ENCODE results near the gene FBXW4. TPM values are rescaled to one million over a fixed set of nuclear protein-coding genes. Genes with fewer than 3 reads are reported as not detected.
"Not testable (repeated sequence)": the region's sequence is repeated elsewhere in the genome, so short reads cannot be mapped to it uniquely, and the experiment has no call there.

The FBXW4 gene
- total RNA-seq, 1 donor from 2014 or later = 37.1 TPM

GRCh38 chr10:101653536-101653935 is 41.4 kb downstream of the FBXW4 start:
- no peak for DNase-seq

DNA sequence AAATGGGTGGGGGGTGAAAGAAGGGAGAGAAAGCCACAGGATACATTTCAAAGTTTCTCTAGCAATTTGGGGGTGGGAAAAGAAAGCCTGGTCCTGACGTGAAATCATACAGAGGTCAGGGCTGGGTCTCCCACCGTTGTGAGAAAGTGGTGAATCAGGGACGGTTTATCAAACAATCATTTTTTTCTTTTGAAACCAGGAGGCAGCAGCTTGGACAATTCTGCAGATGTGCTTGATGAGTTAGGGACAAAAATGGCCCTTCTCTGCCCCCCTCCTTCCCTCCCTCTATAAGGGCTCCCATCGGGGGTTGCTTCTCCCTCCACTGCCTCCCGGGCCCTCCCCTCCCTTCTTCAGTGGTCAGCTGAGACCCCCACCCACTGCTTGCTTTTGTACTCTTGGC is 43.6 kb downstream of the FBXW4 start:
- DNase-seq = no peak

GRCh38 chr10:101650863-101651262 is 44.1 kb downstream of the FBXW4 start:
- DNase-seq = no peak

DNA sequence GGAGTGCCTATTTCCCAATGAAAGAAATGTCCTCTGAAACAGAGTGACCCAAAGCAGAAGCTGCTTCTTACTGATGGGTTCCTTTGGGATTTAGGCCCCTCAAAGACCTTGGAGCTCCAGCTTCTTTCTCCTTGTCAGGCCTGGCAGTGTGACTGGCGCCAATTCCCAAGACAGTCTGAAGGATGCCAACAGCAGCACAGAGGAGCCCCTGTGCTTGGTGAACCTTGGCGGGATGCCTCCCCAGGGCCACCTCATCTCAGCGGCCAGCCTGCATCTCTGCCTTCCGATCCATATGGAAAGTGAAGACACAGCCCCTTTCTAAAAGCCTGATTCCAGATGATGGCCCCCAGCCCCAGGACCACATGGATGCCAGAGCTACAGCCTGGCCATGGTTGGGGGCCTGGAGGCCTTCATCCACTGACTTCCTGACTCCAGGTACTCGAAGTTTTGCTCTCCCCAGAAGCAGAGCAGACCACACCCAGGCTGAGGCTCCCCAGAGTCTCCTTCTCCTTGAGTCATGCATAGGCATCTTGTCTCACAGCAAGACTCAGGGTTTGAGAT is 45.4 kb downstream of the FBXW4 start:
- DNase-seq = no peak

DNA sequence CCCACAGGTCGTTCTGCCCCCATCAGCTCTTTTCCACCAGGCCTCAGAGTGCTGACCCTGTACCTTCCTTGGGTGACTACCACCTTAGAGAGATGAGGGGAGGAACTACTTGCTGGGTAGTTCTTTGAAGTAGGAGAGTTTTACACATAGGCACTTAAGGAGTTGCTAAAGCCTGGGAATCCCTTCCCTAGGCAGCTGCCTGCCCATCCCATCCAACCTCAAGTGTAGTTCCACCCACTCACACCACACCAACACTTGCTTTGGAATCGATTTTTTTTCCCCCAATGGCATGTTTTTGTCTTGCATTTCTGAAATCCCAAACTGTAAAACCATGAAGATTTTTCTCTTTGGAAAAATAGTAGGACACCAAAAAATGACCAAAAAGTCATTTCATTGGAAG is 47.7 kb downstream of the FBXW4 start:
- DNase-seq = no peak

DNA sequence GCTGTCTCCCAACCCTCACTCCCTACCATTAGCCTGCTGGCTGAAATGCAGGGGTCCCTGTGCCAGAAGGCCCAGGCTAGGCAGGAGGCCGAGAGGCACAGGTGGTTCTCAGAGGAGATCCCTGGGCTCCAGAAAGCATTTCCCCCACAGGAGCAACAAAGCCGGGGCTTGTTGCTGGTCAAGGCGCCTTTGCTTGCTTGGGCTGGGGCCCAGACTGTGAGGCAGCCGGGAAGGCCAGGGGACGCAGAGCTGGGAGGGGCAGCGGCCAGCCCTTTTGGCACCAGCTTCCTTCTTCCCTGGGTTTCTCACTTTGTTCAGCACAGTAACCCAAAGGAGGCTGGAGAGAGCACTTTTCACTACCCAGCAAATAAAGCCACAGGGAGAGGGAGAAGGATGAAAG is 48.6 kb downstream of the FBXW4 start:
- no peak for DNase-seq

GRCh38 chr10:101645659-101646058 is 49.3 kb downstream of the FBXW4 start:
- DNase-seq = no peak

- DNase-seq = no peak
Observed at GRCh38 chr10:101644002-101644401, 51.0 kb downstream of the FBXW4 start.

GRCh38 chr10:101643546-101643945 is 51.4 kb downstream of the FBXW4 start:
- DNase-seq = no peak

DNA sequence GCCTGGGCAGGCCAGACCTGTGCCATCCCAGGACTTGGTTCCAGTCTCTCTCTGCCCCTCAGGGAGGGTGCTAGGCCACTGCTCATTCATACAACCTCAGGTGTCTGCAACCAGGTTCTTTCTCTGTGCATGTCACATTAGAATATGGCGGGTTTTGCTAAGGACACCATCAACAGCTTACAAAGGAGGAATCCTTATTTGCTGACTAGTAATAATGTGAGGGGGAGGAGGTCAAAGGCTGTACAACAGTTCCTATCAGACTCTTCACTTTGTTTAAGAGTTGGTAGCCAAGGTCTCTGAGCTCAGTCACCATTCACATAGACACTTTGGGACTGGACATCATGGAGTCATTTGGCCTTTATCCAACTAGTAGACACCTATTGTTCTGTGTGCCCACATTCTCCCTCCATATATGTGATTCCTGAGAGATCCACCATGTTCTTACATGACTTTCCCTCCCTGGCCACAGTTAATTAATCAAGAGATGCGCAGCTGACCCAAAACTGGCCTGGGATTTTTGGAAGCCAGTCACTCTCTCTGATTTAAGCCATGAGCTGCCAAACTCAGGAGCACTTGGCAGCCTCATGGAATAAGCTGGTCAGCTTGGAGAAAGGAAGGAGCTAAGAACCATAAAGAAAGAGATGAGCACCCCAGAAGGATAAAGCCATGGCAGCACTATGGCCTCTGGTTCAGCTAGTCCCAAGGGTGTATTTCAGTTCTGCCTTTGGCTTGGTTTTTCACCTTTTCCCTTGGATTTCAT is 55.6 kb downstream of the FBXW4 start:
- no peak for DNase-seq

DNA sequence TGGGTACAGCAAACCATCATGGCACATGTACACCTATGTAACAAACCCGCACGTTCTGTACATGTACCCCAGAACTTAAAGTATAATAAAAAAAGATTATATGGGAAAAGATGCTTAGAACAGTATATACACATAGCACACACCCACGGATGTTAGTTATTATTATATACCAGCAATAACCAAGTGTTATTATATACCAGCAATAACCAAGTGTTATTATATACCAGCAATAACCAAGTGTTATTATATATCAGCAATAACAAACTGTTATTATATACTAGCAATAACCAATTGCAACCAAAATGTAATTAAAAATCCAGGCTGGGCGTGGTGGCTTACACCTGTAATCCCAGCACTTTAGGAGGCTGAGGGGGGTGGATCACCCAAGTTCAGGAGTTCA is 61.5 kb downstream of the FBXW4 start:
- DNase-seq = not testable (repeated sequence)

DNA sequence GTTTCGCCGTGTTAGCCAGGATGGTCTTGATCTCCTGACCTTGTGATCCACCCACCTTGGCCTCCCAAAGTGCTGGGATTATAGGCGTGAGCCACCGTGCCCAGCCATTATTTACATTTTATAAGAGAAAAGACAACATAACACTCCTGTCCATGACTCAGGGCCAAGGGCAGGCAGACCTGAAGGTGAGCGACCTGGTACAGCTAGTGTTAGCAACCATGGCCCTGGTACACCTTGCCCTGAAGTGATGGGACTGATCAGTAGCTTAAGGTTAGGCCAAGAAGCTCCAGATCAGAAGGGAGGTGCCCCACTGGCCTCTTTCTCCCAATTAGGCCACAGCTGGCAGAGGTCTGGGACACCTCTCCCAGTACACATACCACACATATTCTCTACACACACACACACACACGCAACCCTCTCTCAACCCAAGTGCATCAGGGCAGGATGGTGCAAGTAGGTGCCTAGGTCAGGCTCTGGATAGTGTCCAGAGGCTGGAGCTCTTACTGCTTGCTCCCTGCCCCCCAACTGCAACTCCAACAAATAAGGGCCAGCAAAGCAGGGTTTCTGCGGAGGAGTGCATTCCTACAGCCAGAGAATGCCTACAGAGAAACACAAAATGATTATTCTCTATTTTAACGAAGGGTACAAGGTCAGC is 63.0 kb downstream of the FBXW4 start:
- no peak for DNase-seq

DNA sequence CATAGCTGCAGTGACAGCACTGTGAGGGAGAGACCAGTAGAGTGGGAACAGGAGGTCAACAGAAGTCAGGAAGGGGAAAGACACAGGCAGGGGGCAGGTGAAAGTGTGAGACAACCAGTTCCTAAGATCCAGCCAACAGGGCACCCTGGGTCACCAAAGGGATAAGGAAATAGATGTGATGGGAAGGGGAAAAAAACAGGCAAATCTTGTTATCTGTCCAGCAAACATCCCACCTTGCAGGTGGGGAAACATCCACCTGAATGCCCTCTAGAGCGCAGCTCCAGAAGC is 64.4 kb downstream of the FBXW4 start:
- DNase-seq = no peak

DNA sequence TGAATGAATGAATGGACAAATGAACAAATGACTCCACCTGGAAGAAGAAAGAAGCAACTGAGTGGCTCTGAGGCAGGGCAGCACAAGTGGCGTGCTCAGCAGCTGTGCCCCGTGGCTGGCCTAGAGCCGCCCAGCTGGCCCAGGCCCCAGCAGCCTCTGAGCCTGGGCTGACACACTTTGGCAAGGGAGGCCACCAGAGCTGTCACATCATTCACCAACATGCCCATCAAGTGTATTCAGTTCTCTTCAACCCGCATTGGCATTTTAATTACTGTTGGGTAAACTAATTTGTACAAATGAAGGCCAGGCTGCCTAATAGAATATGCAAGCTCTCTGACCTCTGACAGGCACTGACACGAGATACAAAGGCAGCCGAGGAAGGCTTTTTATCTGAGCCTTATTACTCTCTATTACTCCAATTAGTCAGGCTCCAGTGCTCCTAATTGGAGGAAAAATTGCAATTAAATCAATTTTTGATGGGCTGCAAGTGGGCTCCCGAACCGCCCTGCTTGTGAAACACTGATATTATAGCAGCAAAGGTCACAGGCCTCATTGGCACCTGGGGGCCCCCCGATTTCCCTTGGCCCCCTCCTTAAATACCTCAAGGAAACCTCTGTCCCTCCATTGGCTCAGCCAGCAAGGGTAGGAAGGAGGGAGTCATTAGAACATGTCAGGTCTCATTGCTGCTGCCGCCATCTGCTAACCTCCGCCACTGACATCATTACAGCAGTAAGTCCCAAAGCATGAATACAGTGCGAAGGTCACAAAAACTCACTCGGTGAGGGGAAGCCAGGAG is 64.9 kb downstream of the FBXW4 start:
- no peak for DNase-seq

- DNase-seq = no peak
Observed at GRCh38 chr10:101625821-101626412, 69.1 kb downstream of the FBXW4 start.

GRCh38 chr10:101624526-101625102 is 70.4 kb downstream of the FBXW4 start:
- peak; percentile 20 for DNase-seq

GRCh38 chr10:101623528-101623927 is 71.4 kb downstream of the FBXW4 start:
- DNase-seq = no peak

DNA sequence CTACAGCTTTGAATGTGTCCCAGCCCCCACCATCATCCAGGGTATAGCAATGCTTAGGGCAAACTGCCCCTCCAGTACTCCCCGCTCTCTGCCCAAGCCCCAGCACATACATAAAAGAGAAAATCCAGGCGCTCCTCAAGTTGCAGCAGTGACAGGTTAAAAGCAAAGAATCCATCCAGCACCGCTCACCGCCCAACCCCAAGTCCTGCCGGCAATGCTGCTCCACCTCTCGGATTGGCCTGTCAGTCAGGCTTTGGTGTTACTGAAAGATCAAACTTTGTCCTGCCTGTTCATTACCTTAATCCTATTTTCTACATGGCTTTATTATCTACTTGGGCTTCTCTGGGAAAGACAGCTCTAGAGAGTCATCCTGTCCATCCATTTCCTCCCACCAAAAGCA is 75.0 kb downstream of the FBXW4 start:
- DNase-seq = no peak

GRCh38 chr10:101618871-101619270 is 76.1 kb downstream of the FBXW4 start:
- DNase-seq = no peak

DNA sequence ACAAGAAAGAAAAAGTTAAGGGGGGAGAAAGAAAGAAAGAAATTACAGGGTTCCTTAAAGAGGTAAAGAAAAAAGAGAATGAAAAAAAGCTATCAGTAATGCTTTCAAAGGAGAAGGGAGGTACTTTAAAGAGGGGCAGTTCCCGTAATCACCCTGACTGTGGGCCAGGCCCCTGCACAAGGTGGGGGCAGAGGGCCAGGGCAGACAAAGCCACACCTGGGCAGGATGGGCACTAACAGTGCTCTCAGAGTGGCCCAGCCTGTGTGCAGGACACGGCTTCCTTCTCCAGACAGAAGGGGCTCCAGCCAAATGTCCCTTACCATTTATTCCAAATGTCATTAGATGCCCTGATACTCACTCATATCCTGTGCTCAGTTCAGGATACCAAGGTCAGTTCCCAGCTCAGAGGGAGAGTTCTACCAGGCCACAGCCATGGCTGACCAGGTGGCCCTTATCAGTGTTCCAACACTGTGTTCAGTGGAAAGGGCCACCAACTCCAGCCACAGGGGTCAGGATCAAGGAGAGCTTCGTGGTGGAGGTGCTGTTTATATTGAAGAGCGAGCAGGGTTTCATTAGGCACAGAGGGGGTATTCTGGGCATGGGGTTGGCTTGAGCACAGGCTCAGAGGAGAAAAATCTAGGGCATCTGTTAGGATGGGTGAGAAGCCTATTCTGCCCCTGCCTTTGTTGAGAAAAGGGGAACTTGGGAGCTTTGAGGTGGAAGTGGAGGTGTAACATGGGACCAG is 77.0 kb downstream of the FBXW4 start:
- DNase-seq = no peak

DNA sequence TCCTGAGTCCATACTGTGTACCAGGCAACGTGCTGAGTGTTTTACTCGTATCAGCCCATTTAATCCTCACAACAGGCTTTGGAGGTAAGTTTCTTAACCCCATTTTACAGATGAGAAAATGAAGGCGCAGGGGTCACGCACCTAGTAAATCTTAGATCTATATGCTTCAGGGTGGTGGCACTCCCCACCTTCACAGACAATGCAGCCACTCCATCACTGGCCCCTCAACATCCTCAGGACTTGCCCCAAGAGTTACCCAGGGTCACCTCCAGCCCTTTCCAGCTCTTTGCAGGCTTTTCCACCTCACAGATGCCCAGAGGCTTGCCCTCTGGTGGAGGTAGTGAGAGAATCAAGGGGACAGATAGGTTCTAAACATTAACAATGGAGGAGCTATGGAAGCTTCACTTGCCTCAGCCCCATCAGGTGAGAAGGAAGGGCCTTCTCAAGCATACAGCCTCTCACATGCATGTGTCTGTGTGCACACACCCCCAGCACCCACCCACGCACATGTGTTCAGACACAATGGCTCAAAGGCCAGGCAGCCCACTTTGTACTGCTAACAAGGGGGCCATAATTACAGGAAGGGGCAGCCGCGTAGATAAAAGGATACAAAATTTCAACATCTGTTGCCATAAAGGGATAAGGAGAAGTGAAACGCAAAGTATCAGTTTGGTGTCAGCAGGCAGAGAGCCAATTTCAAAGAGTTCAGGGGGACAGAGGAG is 77.7 kb downstream of the FBXW4 start:
- peak; percentile 10 for DNase-seq
